PC-9 (cell line): ENCODE measurements around the gene GRK7. TPM values are rescaled to one million over a fixed set of nuclear protein-coding genes. Genes with fewer than 3 reads are reported as not detected.
A peak's percentile ranks its signal among the peaks of the same experiment; 100 is the strongest.

ENCODE experiments used
- Bru-seq: library from RNA; stranded (reverse); fragments of 400-500 nt; gene quantifications from one replicate; lab custom pipeline; 2021; lab: Mats Ljungman, UMichigan
- BruChase-seq, 2 experiments: library from RNA; stranded (reverse); fragments of 400-500 nt; gene quantifications; one replicate each; lab custom pipeline; 2021; lab: Mats Ljungman, UMichigan
- BruUV-seq: library from RNA; stranded (reverse); fragments of 400-500 nt; replicated peaks from 2 replicates; lab custom pipeline; 2021; lab: Mats Ljungman, UMichigan
- CTCF ChIA-PET: fragments of 300-600 bp; sonication (Branson Sonifier 250); formaldehyde crosslinking; loops from one replicate; lab custom pipeline; 2022; ENCODE audit warnings: antibody characterized with exemption; lab: Charles Lee
- POLR2A ChIA-PET: fragments of 300-600 bp; sonication (Branson Sonifier 250); formaldehyde crosslinking; loops from one replicate; lab custom pipeline; 2022; ENCODE audit warnings: antibody characterized with exemption; ENCODE audit not compliant: unreplicated experiment; lab: Charles Lee
- DNase-seq, 2 experiments: peaks; one replicate each; pipeline versions ENCODE4 v3.0.0 to v3.0.0-alpha.2; 2015 to 2022; ENCODE audit warnings: mixed read lengths in 1 of 2
- H2AFZ ChIP-seq: fragments of 200-600 bp; sonication (generic); 2 replicates; pipeline ENCODE4 v1.8.1; 2017; ENCODE audit warnings: antibody characterized with exemption
- H3F3A ChIP-seq: fragments of 200-600 bp; sonication (generic); 2 replicates; pipeline ENCODE4 v1.8.1; 2017; ENCODE audit warnings: antibody characterized with exemption, mild to moderate bottlenecking, low read depth; ENCODE audit not compliant: insufficient read depth
- H3K27ac ChIP-seq: fragments of 200-600 bp; sonication (generic); 2 replicates; pipeline ENCODE4 v1.6.1; 2016; ENCODE audit warnings: mixed run types
- H3K27me3 ChIP-seq: fragments of 200-600 bp; sonication (generic); 2 replicates; pipeline ENCODE4 v1.6.1; 2016; ENCODE audit warnings: low read depth, mixed run types; ENCODE audit not compliant: insufficient read depth
- H3K36me3 ChIP-seq: fragments of 200-600 bp; sonication (generic); 2 replicates; pipeline ENCODE4 v1.6.1; 2016; ENCODE audit warnings: low read depth, mixed run types
- H3K4me1 ChIP-seq: fragments of 200-600 bp; sonication (generic); replicated peaks from 2 replicates; pipeline ENCODE4 v1.6.1; 2016; ENCODE audit warnings: mixed run types; ENCODE audit not compliant: insufficient read depth
- H3K4me2 ChIP-seq: fragments of 200-600 bp; sonication (generic); 2 replicates; pipeline ENCODE4 v1.6.1; 2017; ENCODE audit warnings: mixed run types
- H3K4me3 ChIP-seq: fragments of 200-600 bp; sonication (generic); 2 replicates; pipeline ENCODE4 v1.6.1; 2016; ENCODE audit warnings: mixed run types
- H3K79me2 ChIP-seq: fragments of 200-600 bp; sonication (generic); 2 replicates; pipeline ENCODE4 v1.6.1; 2017; ENCODE audit warnings: low read depth, mixed run types
- H3K9me2 ChIP-seq: fragments of 200-600 bp; sonication (generic); 2 replicates; pipeline ENCODE4 v1.8.1; 2017; ENCODE audit warnings: mild to moderate bottlenecking; ENCODE audit not compliant: insufficient read depth
- H3K9me3 ChIP-seq: fragments of 200-600 bp; sonication (generic); 2 replicates; pipeline ENCODE4 v1.8.1; 2016; ENCODE audit warnings: low read depth; ENCODE audit not compliant: insufficient read depth
- H4K20me1 ChIP-seq: fragments of 200-600 bp; sonication (generic); 2 replicates; pipeline ENCODE4 v1.8.1; 2017; ENCODE audit not compliant: insufficient read depth
- CTCF ChIP-seq: fragments of 200-600 bp; sonication (generic); conservative IDR thresholded peaks from 2 replicates; pipeline ENCODE4 v1.6.1; 2017; ENCODE audit warnings: mixed run types, antibody characterized with exemption, mild to moderate bottlenecking, moderate library complexity
- EZH2 ChIP-seq: fragments of 200-600 bp; sonication (generic); IDR thresholded peaks from 2 replicates; pipeline ENCODE4 v1.8.0; 2017; ENCODE audit warnings: antibody characterized with exemption, low read depth
- intact Hi-C: fragments of 100-400 bp; cut with micrococcal nuclease; formaldehyde crosslinking; loops from one replicate; pipeline ENCODE4 v1.10.0; 2022; ENCODE audit not compliant: unreplicated experiment
- long read RNA-seq: library from polyadenylated mRNA; stranded (forward); transcript quantifications from one replicate; pipeline ENCODE4 v2.0.0, GENCODE V29; 2022
- total RNA-seq: library from RNA; stranded (reverse); gene quantifications from 2 replicates; pipeline ENCODE4 v1.2.3, GENCODE V29; 2021

Gene GRK7
- total RNA-seq (not detected in 2 replicates), Bru-seq, nascent RNA (percentile 16 among the genes with signal in this experiment), BruChase-seq, experiment 1, labeled RNA remaining after a 2-hour chase (percentile 44 among the genes with signal in this experiment), BruChase-seq, experiment 2, labeled RNA remaining after a 6-hour chase (percentile 35 among the genes with signal in this experiment)
- long read RNA-seq, result 0 reads

- H3K27me3 ChIP-seq, result no peaks in the 10 kb centered on the region
- POLR2A ChIA-PET, result no interaction called here
- no TSS peak for BruUV-seq
- H3K9me2 ChIP-seq, result no peaks in the 10 kb centered on the region
- CTCF ChIA-PET, result no interaction called here
- intact Hi-C loops, result no loop called here
- no peak within 1 kb of the TSS for H3K4me3 ChIP-seq
- H2AFZ ChIP-seq, result no peak within 1 kb of the TSS
- TF ChIP-seq CTCF (no peak), EZH2 (no peak)
- no peak for DNase-seq
- no peaks in the 10 kb centered on the region for H3F3A ChIP-seq
- no peak within 1 kb of the TSS for H3K4me2 ChIP-seq
- H3K9me3 ChIP-seq, result no peaks in the 10 kb centered on the region
- no peak within 1 kb of the TSS for H3K27ac ChIP-seq
- H4K20me1 ChIP-seq, result no peaks in the 10 kb centered on the region
- no peaks in the 10 kb centered on the region for H3K4me1 ChIP-seq
- H3K36me3 ChIP-seq, result no peaks in the 10 kb centered on the region
- H3K79me2 ChIP-seq, result no peaks in the 10 kb centered on the region
These were observed at the start of gene GRK7 for GRCh38 chr3:141763088-141763750. TSS of gene GRK7 (plus strand) at chr3:141763408. CDS start at chr3:141778285, 14,877 bp downstream.

GRCh38 chr3:141714671-141715070, 48.5 kb upstream of the GRK7 start:
- no peaks in the 10 kb centered on the region for H3K27me3 ChIP-seq
- POLR2A ChIA-PET, result no interaction called here
- no peak for TF ChIP-seq CTCF
- TF ChIP-seq EZH2, result no peak
- H3K4me2 ChIP-seq, result no peak overlapping the region
- intact Hi-C loops, result no loop called here
- no peaks in the 10 kb centered on the region for H4K20me1 ChIP-seq
- H3F3A ChIP-seq, result no peaks in the 10 kb centered on the region
- DNase-seq, result no peak
- no peak overlapping the region for H3K27ac ChIP-seq
- CTCF ChIA-PET, result interaction anchor here (0.7 to 0.8 kb wide), 4 partner anchors 50 to 445 kb away, joined by 4 to 13 read pairs (median 6); no protein-coding TSS in a partner anchor
- H3K36me3 ChIP-seq, result no peaks in the 10 kb centered on the region
- no peak overlapping the region for H3K4me3 ChIP-seq
- no peak overlapping the region for H2AFZ ChIP-seq
- no peaks in the 10 kb centered on the region for H3K4me1 ChIP-seq
- no peaks in the 10 kb centered on the region for H3K9me3 ChIP-seq
- no peaks in the 10 kb centered on the region for H3K79me2 ChIP-seq
- BruUV-seq, result no TSS peak
- no peaks in the 10 kb centered on the region; the same call in 1 of the 2 replicates for H3K9me2 ChIP-seq

- no peaks in the 10 kb centered on the region for H3K36me3 ChIP-seq
- H4K20me1 ChIP-seq, result no peaks in the 10 kb centered on the region
- POLR2A ChIA-PET, result no interaction called here
- no peak overlapping the region for H3K27ac ChIP-seq
- intact Hi-C loops, result no loop called here
- H3K4me1 ChIP-seq, result no peaks in the 10 kb centered on the region
- no peaks in the 10 kb centered on the region for H3K27me3 ChIP-seq
- CTCF ChIA-PET, result interaction anchor here (0.6 kb wide), 1 partner anchor 659 kb away, joined by 5 read pairs; no protein-coding TSS in a partner anchor
- BruUV-seq, result no TSS peak
- no peak overlapping the region for H3K4me2 ChIP-seq
- no peaks in the 10 kb centered on the region for H3K79me2 ChIP-seq
- H3K4me3 ChIP-seq, result no peak overlapping the region
- no peaks in the 10 kb centered on the region for H3F3A ChIP-seq
- no peak overlapping the region for H2AFZ ChIP-seq
- no peaks in the 10 kb centered on the region for H3K9me3 ChIP-seq
- no peaks in the 10 kb centered on the region for H3K9me2 ChIP-seq
- TF ChIP-seq EZH2 (no peak), CTCF (no peak)
- no peak for DNase-seq
These were observed 41.1 kb upstream of the GRK7 start for GRCh38 chr3:141722081-141722480.
